ENCODE data around the gene TPCN2. TPM values are rescaled to one million over a fixed set of nuclear protein-coding genes. Genes with fewer than 3 reads are reported as not detected.
"Not testable (repeated sequence)": the region's sequence is repeated elsewhere in the genome, so short reads cannot be mapped to it uniquely, and the experiment has no call there.

The TPCN2 gene
- total RNA-seq, 1 donor from 2014 or later = 9.1 TPM

DNA sequence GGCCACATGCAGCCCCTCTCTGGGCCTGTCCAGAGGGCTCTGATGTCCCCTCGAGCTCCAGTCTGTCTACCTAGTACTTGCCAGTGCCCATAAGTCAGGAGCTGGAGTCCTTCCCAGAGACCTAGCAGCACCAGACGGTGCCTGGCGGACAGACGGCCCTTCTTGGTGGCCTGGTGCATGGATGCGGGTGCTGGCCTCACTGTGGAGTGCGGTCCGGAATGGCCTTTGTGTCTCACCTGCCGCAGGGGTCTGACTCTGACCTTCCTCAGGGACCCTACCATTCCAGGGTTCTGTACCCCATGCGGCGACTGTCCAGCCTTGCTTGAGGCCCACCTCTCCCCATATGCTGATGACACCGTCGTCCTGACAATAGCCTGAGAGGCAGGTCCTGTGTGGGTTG is 77.6 kb downstream of the TPCN2 start:
- intact Hi-C loops (cut with DNase I) = no loop called here
- DNase-seq (ENCODE audit: missing footprints) (no peak), ATAC-seq (no peak)

DNA sequence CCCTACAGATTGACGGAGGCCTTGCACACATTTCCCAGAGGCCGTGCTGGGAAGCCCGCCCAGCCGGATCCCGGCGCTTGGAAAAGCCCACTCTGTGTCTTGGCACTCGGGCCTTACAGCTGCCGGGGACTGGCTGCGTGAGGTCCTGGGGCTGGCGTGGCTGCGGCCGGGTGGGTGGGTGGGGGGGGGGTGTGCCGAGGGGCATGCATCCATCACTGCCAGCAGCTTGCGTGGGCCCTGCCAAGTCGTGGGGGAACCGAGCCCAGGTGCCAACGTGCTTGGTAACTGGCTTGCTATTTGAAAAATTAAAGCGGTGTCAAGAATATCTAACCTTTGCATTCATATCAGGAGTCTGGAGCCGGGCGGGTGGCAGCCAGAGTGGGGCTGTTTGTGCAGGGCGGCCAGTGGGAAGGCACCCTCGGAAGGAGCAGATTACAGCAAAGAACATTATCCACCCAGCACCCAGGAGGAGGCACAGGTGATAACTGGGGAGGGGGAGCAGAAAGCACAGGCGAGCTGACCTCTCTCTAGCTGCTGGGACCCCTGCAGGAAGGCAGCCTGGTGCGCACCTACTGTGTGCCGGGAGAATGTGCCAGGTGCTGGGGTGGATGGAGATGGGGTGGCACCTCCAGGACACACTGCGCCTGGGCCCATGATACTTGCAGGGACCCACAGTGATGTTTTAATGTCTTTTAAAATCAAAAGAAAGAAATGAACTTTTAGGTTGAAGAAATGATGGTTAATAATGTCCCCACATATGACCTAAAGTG is 78.5 kb downstream of the TPCN2 start:
- intact Hi-C loops (cut with DNase I) = no loop called here
- no peak for ATAC-seq
- DNase-seq (ENCODE audit: missing footprints) = no peak

GRCh38 chr11:69127884-69128283 is 79.2 kb downstream of the TPCN2 start:
- intact Hi-C loops (cut with DNase I) = no loop called here
- ATAC-seq = no peak

GRCh38 chr11:69129053-69129452 is 80.3 kb downstream of the TPCN2 start:
- ATAC-seq (no peak), DNase-seq (ENCODE audit: missing footprints) (no peak)
- intact Hi-C loops (cut with DNase I) = no loop called here

More at GRCh38 chr11:69127884-69128283, 79.2 kb downstream of the TPCN2 start:
- DNase-seq (ENCODE audit: missing footprints) = no peak

- intact Hi-C loops (cut with DNase I) = loop anchor here (5.0 kb wide), 1 partner anchor 73 kb away; no protein-coding TSS in a partner anchor
- ATAC-seq = no peak
Measured at GRCh38 chr11:69129647-69130046, 80.9 kb downstream of the TPCN2 start.

GRCh38 chr11:69130654-69131053 is 81.9 kb downstream of the TPCN2 start:
- DNase-seq (ENCODE audit: missing footprints) (no peak), ATAC-seq (no peak)
- intact Hi-C loops (cut with DNase I) = loop anchor here (5.0 kb wide), 1 partner anchor 72 kb away; no protein-coding TSS in a partner anchor

More at GRCh38 chr11:69129647-69130046, 80.9 kb downstream of the TPCN2 start:
- DNase-seq (ENCODE audit: missing footprints) = no peak

DNA sequence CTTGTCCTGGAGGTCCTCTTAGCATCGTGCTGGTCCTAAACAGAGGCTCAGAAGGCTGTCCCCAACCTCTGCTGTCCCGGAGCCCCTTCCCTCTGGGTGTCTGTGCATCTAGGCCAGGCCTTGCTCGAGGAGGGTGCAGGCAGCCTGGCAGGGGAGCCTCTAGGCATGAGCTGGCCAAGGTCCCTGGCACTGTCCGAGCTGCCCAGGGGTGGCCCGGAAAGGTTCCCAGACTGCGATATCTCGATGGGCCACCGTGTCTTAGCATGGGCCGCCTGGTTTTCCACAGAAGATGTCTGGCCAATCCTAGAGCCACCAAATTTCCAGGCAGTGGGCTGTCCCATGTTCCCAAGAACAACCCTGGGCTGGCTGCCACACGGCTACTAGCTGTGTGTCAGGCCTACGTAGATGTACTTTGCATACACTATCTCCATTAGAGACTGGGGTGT is 82.4 kb downstream of the TPCN2 start:
- DNase-seq (ENCODE audit: missing footprints) (no peak), ATAC-seq (peak; percentile 66)
- intact Hi-C loops (cut with DNase I) = loop anchor here (5.0 kb wide), 1 partner anchor 71 kb away; no protein-coding TSS in a partner anchor

DNA sequence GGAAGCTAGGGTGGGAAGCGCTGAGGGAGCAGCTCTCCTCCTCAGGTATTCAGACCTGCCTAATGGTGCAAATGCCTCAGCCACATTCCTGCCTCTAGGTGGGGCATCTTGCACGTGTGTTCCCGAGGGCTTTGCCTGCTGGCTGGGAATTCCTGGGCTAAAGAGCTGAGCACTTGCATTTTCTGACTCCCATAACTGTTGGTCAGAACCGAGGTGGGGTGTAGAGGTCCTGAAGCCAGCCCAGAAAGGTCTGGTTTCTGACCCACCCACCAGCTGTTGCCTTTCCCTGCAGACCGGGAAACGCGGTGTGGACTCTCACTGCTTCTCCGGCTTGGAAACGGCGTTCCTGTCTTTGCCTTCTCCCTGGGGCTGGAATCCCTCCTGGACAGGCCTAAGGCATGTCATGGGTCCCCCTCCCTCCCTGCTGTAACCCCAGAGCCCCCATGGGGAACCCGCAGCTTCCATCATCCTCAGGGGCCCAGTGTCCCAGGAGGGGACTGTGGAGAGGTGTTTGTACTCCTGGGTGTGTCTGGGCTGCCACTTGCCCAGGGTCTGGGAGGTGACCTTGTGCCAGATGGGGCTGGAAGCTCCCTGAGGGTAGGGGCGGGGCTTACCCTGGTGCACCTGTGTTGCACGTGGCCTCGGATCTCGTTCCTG is 83.0 kb downstream of the TPCN2 start:
- intact Hi-C loops (cut with DNase I) = loop anchor here (5.0 kb wide), 1 partner anchor 71 kb away; no protein-coding TSS in a partner anchor
- DNase-seq (ENCODE audit: missing footprints) = no peak
- peak; percentile 72 for ATAC-seq

DNA sequence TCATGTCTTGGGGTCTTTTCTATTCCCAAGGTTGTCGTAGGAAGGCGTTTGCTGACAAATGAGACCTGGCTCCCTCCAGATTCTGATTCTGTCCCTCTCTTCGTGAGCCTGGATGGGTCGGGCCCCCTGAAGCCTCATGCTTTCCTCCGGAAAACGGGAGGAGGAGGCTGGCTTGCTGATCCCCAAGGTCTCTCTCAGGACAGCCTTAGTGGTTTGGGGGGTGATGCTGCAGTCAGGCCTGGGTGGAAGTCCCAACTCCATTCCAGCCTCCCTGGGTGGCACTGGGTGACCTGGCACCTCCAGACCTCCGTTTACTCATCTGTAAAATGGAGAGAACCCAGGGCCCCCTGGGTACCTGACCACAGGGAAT is 83.6 kb downstream of the TPCN2 start:
- intact Hi-C loops (cut with DNase I) = loop anchor here (5.0 kb wide), 1 partner anchor 70 kb away; no protein-coding TSS in a partner anchor
- ATAC-seq = no peak
- DNase-seq (ENCODE audit: missing footprints) = no peak

DNA sequence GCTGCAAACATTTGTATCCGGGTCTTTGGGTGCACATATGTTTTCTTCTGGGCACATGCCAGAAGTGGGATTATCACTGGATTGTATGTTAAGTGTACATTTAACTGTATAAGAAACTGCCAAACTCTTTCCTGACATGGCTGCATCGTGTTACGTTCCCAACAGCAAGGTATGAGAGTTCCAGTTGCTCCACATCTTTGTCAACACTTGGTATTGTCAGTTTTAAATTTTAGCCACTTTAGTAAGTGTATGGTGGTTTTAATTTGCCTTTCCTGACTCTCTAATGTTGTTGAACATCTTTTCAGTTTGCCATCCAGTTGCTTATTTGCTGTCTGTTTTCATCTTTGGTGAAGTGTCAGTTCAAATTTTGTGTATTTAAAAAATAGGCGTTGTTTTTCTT is 84.5 kb downstream of the TPCN2 start:
- DNase-seq (ENCODE audit: missing footprints) (no peak), ATAC-seq (no peak)
- intact Hi-C loops (cut with DNase I) = loop anchor here (5.0 kb wide), 1 partner anchor 69 kb away; no protein-coding TSS in a partner anchor

DNA sequence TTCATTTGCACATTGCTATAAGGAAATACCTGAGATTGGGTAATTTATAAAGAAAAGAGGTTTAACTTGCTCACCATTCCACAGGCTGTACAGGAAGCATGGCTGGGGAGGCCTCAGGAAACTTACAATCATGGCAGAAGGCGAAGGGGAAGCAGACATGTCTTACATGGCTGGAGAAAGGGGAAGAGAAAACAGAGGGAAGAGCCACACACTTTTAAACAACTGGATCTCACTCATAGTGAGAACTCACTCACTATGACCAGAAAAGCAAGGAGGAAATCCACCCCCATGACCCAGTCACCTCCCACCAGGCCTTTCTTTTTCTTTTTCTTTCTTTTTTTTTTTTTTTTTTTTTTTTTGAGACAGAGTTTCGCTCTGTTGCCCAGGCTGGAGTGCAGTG is 85.5 kb downstream of the TPCN2 start:
- intact Hi-C loops (cut with DNase I) = loop anchor here (5.0 kb wide), 1 partner anchor 68 kb away; no protein-coding TSS in a partner anchor
- not testable (repeated sequence) for DNase-seq (ENCODE audit: missing footprints); ATAC-seq

GRCh38 chr11:69134957-69135356 is 86.2 kb downstream of the TPCN2 start:
- DNase-seq (ENCODE audit: missing footprints) = no peak
- no peak for ATAC-seq
- intact Hi-C loops (cut with DNase I) = loop anchor here (5.0 kb wide), 1 partner anchor 67 kb away; no protein-coding TSS in a partner anchor

DNA sequence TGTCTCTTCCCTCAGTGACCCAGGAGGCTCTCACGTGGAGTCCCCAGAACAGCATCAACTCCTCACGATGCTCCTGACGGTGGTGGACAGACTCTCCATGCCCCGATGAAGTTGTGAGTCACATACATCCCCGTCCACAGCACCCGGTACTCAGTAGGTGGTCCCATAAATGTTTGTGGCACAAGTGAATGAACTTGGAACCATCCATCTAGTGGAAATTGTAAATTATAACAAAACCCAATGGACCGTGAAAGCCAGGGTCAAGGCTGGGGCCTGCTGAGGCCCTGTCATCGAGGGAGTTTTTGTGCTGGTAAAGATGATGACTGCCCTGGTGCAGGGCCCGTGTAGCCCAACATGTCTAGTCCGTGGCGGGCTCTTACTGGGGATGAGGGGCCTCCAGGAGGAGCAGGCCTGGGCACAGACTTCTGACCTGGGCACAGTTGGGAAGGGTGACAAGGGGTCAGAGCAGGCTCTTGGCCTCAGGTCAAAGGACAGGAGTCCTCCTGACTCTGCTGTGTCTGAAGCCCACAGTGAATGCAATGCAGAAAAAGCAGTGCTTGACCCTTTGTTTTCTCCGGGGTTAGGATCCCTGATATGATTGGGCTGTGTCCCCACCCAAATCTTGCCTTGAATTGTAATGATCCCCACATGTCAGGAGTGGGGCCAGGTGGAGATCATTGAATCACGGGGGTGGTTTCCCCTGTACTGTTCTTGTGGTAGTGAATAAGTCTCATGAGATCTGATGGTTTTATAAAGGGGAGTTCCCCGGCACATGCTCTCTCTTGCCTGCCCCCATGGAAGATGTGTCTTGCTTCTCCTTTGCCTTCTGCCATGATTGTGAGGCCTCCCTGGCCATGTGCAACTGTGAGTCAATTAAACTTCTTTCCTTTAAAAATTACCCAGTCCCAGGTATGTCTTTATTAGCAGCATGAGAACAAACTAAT is 87.0 kb downstream of the TPCN2 start:
- intact Hi-C loops (cut with DNase I) = no loop called here
- ATAC-seq = no peak
- no peak for DNase-seq (ENCODE audit: missing footprints)

DNA sequence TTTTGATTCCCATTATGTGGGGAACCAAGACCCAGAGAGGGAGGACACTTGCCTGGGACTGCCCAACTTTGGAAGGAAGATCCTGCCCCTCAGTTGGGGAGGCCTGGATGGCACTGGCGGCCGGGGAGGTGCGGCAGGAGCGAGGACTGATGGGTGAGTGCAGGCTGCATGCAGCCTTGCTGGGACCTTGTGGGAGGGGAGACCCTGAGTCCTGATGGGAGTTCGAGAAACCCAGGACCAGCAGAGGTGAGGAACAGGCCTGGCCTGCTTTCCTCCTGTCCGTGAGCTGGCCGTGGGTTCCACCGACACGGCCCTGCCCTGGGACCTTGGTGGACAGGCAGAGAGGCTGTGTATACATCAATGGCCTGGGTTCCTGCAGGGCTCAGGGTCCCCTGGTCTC is 87.7 kb downstream of the TPCN2 start:
- intact Hi-C loops (cut with DNase I) = no loop called here
- ATAC-seq (no peak), DNase-seq (ENCODE audit: missing footprints) (no peak)

DNA sequence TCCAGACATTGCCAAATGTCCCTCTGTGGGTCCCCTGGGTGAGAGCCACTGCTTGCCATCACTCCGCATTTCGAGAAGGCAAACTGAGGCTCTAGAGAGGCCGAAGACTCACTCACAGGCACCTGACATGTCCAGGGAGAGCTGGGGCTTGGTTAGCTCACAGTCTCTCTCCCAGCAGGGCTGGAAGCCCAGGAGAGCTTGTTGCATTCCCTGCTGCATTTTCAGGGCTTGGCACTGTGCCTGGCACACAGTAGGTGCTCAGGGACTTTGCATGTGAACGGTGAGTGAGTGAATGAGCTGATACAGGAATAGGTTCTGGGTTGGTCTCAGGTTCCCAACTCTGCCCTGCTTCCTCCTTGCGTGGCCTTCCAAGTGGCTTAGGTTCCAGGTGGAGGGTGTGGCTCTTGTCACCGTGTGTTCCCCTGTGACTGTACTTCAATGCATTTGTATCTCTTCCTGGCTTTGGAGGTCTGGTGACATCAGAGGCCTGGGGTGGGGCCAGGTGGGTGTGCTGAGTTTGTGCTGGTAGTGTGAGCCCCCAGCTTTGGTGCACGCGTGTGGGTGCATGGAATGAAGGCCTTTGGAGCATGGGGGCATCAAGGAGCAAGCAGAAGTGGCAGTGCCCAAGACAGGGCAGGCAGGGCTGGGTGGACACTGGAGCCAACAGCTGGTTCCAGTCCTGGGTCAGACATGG is 88.6 kb downstream of the TPCN2 start:
- DNase-seq (ENCODE audit: missing footprints) (no peak), ATAC-seq (no peak)
- intact Hi-C loops (cut with DNase I) = no loop called here

GRCh38 chr11:69138265-69138664 is 89.5 kb downstream of the TPCN2 start:
- ATAC-seq (no peak), DNase-seq (ENCODE audit: missing footprints) (no peak)
- intact Hi-C loops (cut with DNase I) = no loop called here

DNA sequence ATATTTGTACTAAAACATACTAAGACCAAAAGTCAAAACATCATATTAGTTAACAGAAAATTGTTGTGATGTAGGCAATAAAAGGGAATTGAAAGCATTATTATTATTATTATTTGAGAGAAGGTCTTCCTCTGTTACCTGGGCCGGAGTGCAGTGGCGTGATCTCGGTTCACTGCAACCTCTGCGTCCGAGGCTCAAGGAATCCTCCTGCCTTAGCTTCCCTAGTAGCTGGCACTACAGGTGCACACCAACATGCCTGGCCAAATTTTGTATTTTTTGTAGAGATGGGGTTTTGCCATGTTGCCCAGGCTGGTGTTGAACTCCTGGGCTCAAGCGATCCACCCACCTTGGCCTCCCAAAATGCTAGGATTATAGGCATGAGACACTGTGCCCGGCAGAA is 91.4 kb downstream of the TPCN2 start:
- not testable (repeated sequence) for DNase-seq (ENCODE audit: missing footprints); ATAC-seq
- intact Hi-C loops (cut with DNase I) = loop anchor here (10.0 kb wide), 1 partner anchor 115 kb away; no protein-coding TSS in a partner anchor

DNA sequence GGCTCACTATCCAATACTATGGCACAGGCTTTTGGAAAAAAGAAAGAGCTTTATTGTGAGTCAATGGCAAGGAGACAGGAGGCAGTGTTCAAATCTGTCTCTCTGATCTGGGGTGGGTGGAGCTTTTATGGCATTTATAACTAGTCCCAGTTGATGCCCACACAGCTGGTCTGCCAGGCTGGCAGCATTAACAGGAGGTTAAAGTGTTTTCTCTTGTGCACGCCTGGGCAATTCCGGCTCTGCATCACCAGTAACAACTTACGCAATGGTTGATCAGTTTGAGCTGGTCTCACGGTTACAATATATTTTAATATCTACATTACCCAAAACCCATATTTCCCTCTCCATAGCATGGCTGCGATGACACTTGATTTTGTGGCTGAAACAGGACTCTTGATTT is 91.9 kb downstream of the TPCN2 start:
- no peak for DNase-seq (ENCODE audit: missing footprints)
- ATAC-seq = no peak
- intact Hi-C loops (cut with DNase I) = loop anchor here (10.0 kb wide), 1 partner anchor 114 kb away; no protein-coding TSS in a partner anchor
